Ovary (tissue), 9 donors: ENCODE measurements around the gene IL15. TPM values are rescaled to one million over a fixed set of nuclear protein-coding genes. Genes with fewer than 3 reads are reported as not detected.

Experiments
- DNase-seq, 5 donors: peaks; one replicate each; pipeline ENCODE4 v3.0.0-alpha.2; 2019 to 2020
- H3K27ac ChIP-seq, 2 donors: fragments of 200-600 bp; one replicate each; pipeline versions ENCODE4 v1.5.1 to v1.8.0; 2019 to 2022
- H3K27me3 ChIP-seq: fragments of 200-600 bp; one replicate; pipeline ENCODE4 v1.8.0; 2022
- H3K36me3 ChIP-seq: fragments of 200-600 bp; sonication (generic); one replicate; pipeline ENCODE4 v1.5.1; 2019
- H3K4me1 ChIP-seq: one replicate; pipeline ENCODE4 v1.8.1; 2013; ENCODE audit warnings: mild to moderate bottlenecking, moderate library complexity; ENCODE audit not compliant: insufficient read depth
- H3K4me3 ChIP-seq: fragments of 200-600 bp; sonication (generic); one replicate; pipeline ENCODE4 v1.5.1; 2017
- H3K9me3 ChIP-seq, 2 donors: fragments of 200-600 bp in 1 of 2; sonication (generic) in 1 of 2; one replicate each; pipeline versions ENCODE4 v1.5.1 to v1.8.1; 2013 to 2019; ENCODE audit warnings: mild to moderate bottlenecking in 1 of 2, moderate library complexity in 1 of 2
- CTCF ChIP-seq, 3 donors: fragments of 450-650 bp in 2 of 3; fragments of 200-600 bp in 1 of 3; IDR thresholded peaks; one replicate each; pipeline versions ENCODE4 v1.5.1 to v1.8.0; 2016 to 2022; ENCODE audit warnings: antibody characterized with exemption in 3 of 3, mild to moderate bottlenecking in 1 of 3
- EP300 ChIP-seq: sonication (generic); formaldehyde crosslinking; IDR thresholded peaks from one replicate; pipeline ENCODE4 v1.6.1; 2017; ENCODE audit warnings: antibody characterized with exemption
- POLR2A ChIP-seq: fragments of 450-650 bp; IDR thresholded peaks from one replicate; pipeline ENCODE4 v1.6.1; 2017; ENCODE audit warnings: antibody characterized with exemption, mild to moderate bottlenecking, moderate library complexity
- WGBS, 3 donors: extraction: QIAGEN DNeasy Blood & Tissue Kit in 1 of 3; methylation state at CpG; one replicate each; pipeline versions ENCODE4 v1.1.5 to v1.1.7; 2013 to 2017; 5-methylcytosine and 5-hydroxymethylcytosine counted together
- intact Hi-C, 4 donors: fragments of 100-400 bp; cut with DNase I; formaldehyde crosslinking; loops; one replicate each; pipeline versions ENCODE4 v1.11.0 to v1.15.1; 2022 to 2023
- polyA plus RNA-seq, 2 donors: library from polyadenylated mRNA; stranded (reverse); fragments of 200-250 nt in 1 of 2; fragments of 350-450 nt in 1 of 2; fragmentation: Illumina TruSeq in 1 of 2; extraction: RNeasy Lipid Tissue Mini Kit (QIAGEN cat#74804) in 1 of 2; gene quantifications; one replicate each; pipeline ENCODE4 v1.2.3, GENCODE V29; 2013 to 2014
- total RNA-seq, 7 donors: library from RNA; depleted of rRNA in 2 of 7; stranded (reverse); fragments of >200 nt in 2 of 7; fragmentation: NEBNext Ultra II Directional in 3 of 7; extraction: Animal tissue kit (Norgen Biotek cat#: 25700) in 3 of 7; gene quantifications; one replicate each; pipeline versions ENCODE4 v1.1.0 to v1.2.4, GENCODE V29; 2016 to 2023
- donor health status: DM: no; HTN: no; CAD: no; lungs with moderate emphysema.
- donor health status: DM: no; HTN: no; CAD: no.
- donor health status: Bipolar disorder and iron deficiency.
- donor health status: DM: yes; HTN: yes; CAD: no.
- donor health status: DM: no; HTN: no; CAD: no.
- donor health status: DM: yes; HTN: yes; CAD: no.

The IL15 gene
- total and polyA plus RNA-seq, 9 donors: 0.73 to 12.9 (median 1.1) TPM

DNA sequence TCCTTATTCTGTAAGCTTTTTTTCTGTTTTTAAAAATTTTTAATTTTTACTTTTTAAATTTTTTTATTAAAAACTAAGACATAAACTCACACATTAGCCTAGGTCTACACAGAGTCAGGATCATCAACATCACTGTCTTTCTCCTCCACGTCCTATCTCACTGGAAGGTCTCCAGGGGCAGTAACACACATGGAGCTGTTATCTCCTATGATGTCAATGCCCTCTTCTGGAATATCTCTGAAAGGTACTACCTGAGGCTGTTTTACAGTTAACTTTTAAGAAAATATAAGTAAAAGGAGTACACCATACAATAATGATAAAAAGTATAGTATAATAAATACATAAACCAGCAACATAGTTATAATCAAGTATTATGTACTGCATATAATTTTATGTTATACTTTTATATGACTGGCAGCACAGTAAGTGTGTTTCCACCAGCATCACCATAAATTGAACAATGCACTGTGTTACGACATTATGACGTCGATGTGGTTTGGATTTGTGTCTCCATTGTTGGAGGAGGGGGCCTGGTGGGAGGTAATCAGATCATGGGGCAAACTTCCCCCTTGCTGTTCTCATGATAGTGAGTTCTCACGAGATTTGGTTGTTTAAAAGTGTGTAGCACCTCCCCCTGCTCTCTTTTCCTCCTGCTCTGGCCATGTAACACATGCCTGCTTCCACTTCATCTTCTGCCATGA, 21.3 kb downstream of the IL15 start:
- H3K4me3 ChIP-seq: no peak overlapping the region
- WGBS, 3 donors: 80 to 88% (median 82%) methylated on average over 5 of the region's 5 CpGs
- no peak for DNase-seq
- no peaks in the 10 kb centered on the region for H3K27me3 ChIP-seq
- H3K4me1 ChIP-seq: no peaks in the 10 kb centered on the region
- no peak overlapping the region for H3K27ac ChIP-seq
- no peak for TF ChIP-seq CTCF (IDR thresholded peaks at IDR 0.05)
- no peak for TF ChIP-seq POLR2A
- TF ChIP-seq EP300: no peak
- H3K9me3 ChIP-seq: no peaks in the 10 kb centered on the region
- H3K36me3 ChIP-seq: no peaks in the 10 kb centered on the region
- intact Hi-C loops: no loop called here

DNA sequence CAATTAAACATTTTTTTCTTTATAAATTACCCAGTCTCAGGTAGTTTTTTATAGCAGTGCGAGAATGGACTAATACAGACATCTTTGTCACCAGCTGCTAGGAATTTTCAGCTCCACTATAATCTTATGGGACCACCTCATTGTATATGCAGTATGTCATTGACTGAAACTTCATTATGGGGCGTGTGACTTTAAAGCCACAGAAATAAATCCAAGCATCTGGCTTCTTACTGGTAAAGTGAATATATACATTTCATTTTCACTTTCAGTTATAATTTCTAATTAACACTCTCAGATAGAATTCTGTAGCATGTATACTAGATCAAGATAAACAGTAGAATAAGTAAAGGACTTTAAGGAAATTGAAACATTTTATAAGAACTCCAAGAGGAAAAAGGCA, 21.9 kb downstream of the IL15 start:
- TF ChIP-seq EP300 (no peak), CTCF (IDR thresholded peaks at IDR 0.05) (no peak), POLR2A (no peak)
- no peaks in the 10 kb centered on the region for H3K36me3 ChIP-seq
- no peak overlapping the region for H3K27ac ChIP-seq
- no peaks in the 10 kb centered on the region for H3K9me3 ChIP-seq
- no peaks in the 10 kb centered on the region for H3K4me1 ChIP-seq
- H3K4me3 ChIP-seq: no peak overlapping the region
- 93% methylated on average over 2 of the region's 2 CpGs for WGBS, 3 donors
- intact Hi-C loops: no loop called here
- H3K27me3 ChIP-seq: no peaks in the 10 kb centered on the region
- no peak for DNase-seq

- intact Hi-C loops: no loop called here
- Histone ChIP-seq H3K4me1 (no peaks in the 10 kb centered on the region), H3K27me3 (no peaks in the 10 kb centered on the region), H3K36me3 (no peaks in the 10 kb centered on the region), H3K27ac (no peak overlapping the region), H3K9me3 (no peaks in the 10 kb centered on the region), H3K4me3 (no peak overlapping the region)
- WGBS, 3 donors: 64 to 86% (median 79%) methylated on average over 1 of the region's 1 CpG
- TF ChIP-seq EP300 (no peak), CTCF (IDR thresholded peaks at IDR 0.05) (no peak), POLR2A (no peak)
- DNase-seq: no peak
Observed at GRCh38 chr4:141659539-141659938, 23.2 kb downstream of the IL15 start.

DNA sequence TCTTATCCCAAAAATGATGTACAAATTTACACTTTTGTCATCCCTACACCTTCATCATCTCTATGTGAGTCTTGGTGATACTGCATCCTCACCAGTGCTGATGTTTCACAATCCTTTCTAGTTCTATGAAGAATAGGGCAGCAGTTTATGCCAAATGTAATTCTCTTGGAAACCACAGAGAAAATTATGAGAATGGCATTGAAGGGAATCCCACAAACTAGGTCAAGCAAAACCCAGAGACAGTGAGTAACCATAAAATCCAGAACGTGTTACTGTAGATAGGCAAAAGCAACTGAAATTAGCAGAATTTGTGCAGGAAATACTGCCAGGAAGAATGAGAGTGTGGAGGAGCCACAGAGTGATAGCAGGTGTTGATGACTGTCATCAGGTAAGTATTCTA, 24.5 kb downstream of the IL15 start:
- Histone ChIP-seq H3K27ac (no peak overlapping the region), H3K4me3 (no peak overlapping the region), H3K27me3 (no peaks in the 10 kb centered on the region), H3K4me1 (no peaks in the 10 kb centered on the region), H3K9me3 (no peaks in the 10 kb centered on the region), H3K36me3 (no peaks in the 10 kb centered on the region)
- no peak for DNase-seq
- TF ChIP-seq POLR2A: no peak
- TF ChIP-seq EP300: no peak
- WGBS, 3 donors: 43 to 55% (median 50%) methylated on average over 1 of the region's 1 CpG
- intact Hi-C loops: no loop called here

GRCh38 chr4:141668200-141668910, 32.0 kb downstream of the IL15 start:
- no peaks in the 10 kb centered on the region for H3K9me3 ChIP-seq
- no peak overlapping the region for H3K4me3 ChIP-seq
- H3K4me1 ChIP-seq: no peaks in the 10 kb centered on the region
- 76 to 87% (median 76%) methylated on average over 3 of the region's 3 CpGs for WGBS, 3 donors
- no peaks in the 10 kb centered on the region for H3K27me3 ChIP-seq
- no peaks in the 10 kb centered on the region for H3K36me3 ChIP-seq
- no peak overlapping the region for H3K27ac ChIP-seq
- TF ChIP-seq CTCF (IDR thresholded peaks at IDR 0.05): no peak
- TF ChIP-seq EP300: no peak
- TF ChIP-seq POLR2A: no peak
- intact Hi-C loops: no loop called here
- DNase-seq: no peak
